ENCODE results near the gene DCLK1.

GRCh38 chr13:35996360-35996759 lies 134.8 kb downstream of the DCLK1 start:
- no peak for TF ChIP-seq PBX3 (IDR thresholded peaks at IDR 0.05; ENCODE audit: insufficient replicate concordance, low read depth, low read length)
- TF ChIP-seq EZH2 (IDR thresholded peaks at IDR 0.05; ENCODE audit: borderline replicate concordance, control insufficient read depth, low read depth, low read length) = no peak
- no peak for TF ChIP-seq HSF1 (IDR thresholded peaks at IDR 0.05; ENCODE audit: low read depth, low read length)
- TF ChIP-seq CTCF (IDR thresholded peaks at IDR 0.05 in 2 of 3, conservative IDR thresholded peaks at IDR 0.05 in 1 of 3; ENCODE audit: control insufficient read depth in 2 of 3, extremely low read depth in 1 of 3, insufficient read depth in 1 of 3, low read depth in 3 of 3, low read length in 3 of 3) = no peak
- no peak for TF ChIP-seq IRF3 (IDR thresholded peaks at IDR 0.05)
- TF ChIP-seq SREBF2 (IDR thresholded peaks at IDR 0.05; ENCODE audit: low read length) = no peak
- no peak for TF ChIP-seq CHD2 (IDR thresholded peaks at IDR 0.05; ENCODE audit: borderline replicate concordance, low read depth, low read length)
- TF ChIP-seq HDAC2 (IDR thresholded peaks at IDR 0.05) = no peak
- TF ChIP-seq JUND (IDR thresholded peaks at IDR 0.05; ENCODE audit: low read depth, low read length) = no peak
- no peak for TF ChIP-seq TARDBP (IDR thresholded peaks at IDR 0.05; ENCODE audit: borderline replicate concordance)
